Stimulated activated CD8-positive, alpha-beta memory T cell treated with anti-CD3 and anti-CD28 coated beads, Interleukin-7, amount 100 ng/mL, for 24 hours (primary cell): Measurements from ENCODE around the gene INPP4B.

ENCODE experiments used
- DNase-seq: peaks from one replicate; pipeline ENCODE4 v3.0.0-alpha.2; 2020; ENCODE audit warnings: low read depth

INPP4B gene

GRCh38 chr4:141977433-141977832 is 868.7 kb downstream of the INPP4B start:
- DNase-seq, result no peak
